Trophoblast cell (in vitro differentiated cells and primary cell): Measurements from ENCODE around the gene APOD.

Source experiments
- DNase-seq, 2 donors: peaks; one replicate each; pipeline ENCODE4 v3.0.0-alpha.2; 2016
- H2AFZ ChIP-seq: 2 replicates; pipeline ENCODE4 v1.6.1; 2013; ENCODE audit warnings: low read length, moderate library complexity, mild to moderate bottlenecking; ENCODE audit not compliant: insufficient read depth, poor library complexity
- H2AK5ac ChIP-seq: 2 replicates; pipeline ENCODE4 v1.6.1; 2013; ENCODE audit warnings: mild to moderate bottlenecking, low read length
- H2BK120ac ChIP-seq: 2 replicates; pipeline ENCODE4 v1.6.1; 2013; ENCODE audit warnings: low read length, mild to moderate bottlenecking, moderate library complexity; ENCODE audit not compliant: insufficient read depth, poor library complexity
- H2BK12ac ChIP-seq: 2 replicates; pipeline ENCODE4 v1.6.1; 2013; ENCODE audit warnings: mild to moderate bottlenecking, low read length, moderate library complexity
- H2BK5ac ChIP-seq: 2 replicates; pipeline ENCODE4 v1.6.1; 2013; ENCODE audit warnings: low read length, low read depth, moderate library complexity, mild to moderate bottlenecking; ENCODE audit not compliant: poor library complexity
- H3K14ac ChIP-seq: 2 replicates; pipeline ENCODE4 v1.6.1; 2013; ENCODE audit warnings: mild to moderate bottlenecking, low read length
- H3K18ac ChIP-seq: 2 replicates; pipeline ENCODE4 v1.6.1; 2013; ENCODE audit warnings: mild to moderate bottlenecking, low read length
- H3K23ac ChIP-seq: 2 replicates; pipeline ENCODE4 v1.6.1; 2013; ENCODE audit warnings: low read length
- H3K27ac ChIP-seq: 2 replicates; pipeline ENCODE4 v1.5.1; 2013; ENCODE audit warnings: low read depth, mild to moderate bottlenecking, inconsistent platforms, low read length, moderate library complexity
- H3K27me3 ChIP-seq: 2 replicates; pipeline ENCODE4 v1.6.1; 2013; ENCODE audit warnings: inconsistent platforms, mild to moderate bottlenecking, low read length, moderate library complexity; ENCODE audit not compliant: insufficient read depth
- H3K36me3 ChIP-seq, 2 experiments: 1 replicate in 1 of 2; 2 replicates in 1 of 2; pipeline ENCODE4 v1.6.1; 2013; ENCODE audit warnings: low read length in 2 of 2, mild to moderate bottlenecking in 2 of 2, moderate library complexity in 1 of 2; ENCODE audit not compliant: insufficient read depth in 2 of 2, control insufficient read depth in 1 of 2
- H3K4ac ChIP-seq: 2 replicates; pipeline ENCODE4 v1.6.1; 2013; ENCODE audit warnings: low read depth, mild to moderate bottlenecking, low read length, moderate library complexity
- H3K4me1 ChIP-seq, 2 experiments: 1 replicate in 1 of 2; 2 replicates in 1 of 2; pipeline ENCODE4 v1.6.1; 2013; ENCODE audit warnings: low read length in 2 of 2, mild to moderate bottlenecking in 2 of 2, moderate library complexity in 1 of 2; ENCODE audit not compliant: insufficient read depth in 2 of 2, control insufficient read depth in 1 of 2
- H3K4me2 ChIP-seq: 2 replicates; pipeline ENCODE4 v1.6.1; 2013; ENCODE audit warnings: inconsistent platforms, mild to moderate bottlenecking, low read length, moderate library complexity
- H3K4me3 ChIP-seq: 2 replicates; pipeline ENCODE4 v1.5.1; 2013; ENCODE audit warnings: mild to moderate bottlenecking, low read depth, low read length, inconsistent platforms
- H3K79me1 ChIP-seq: one replicate; pipeline ENCODE4 v1.6.1; 2013; ENCODE audit warnings: low read length
- H3K79me2 ChIP-seq: 2 replicates; pipeline ENCODE4 v1.6.1; 2013; ENCODE audit warnings: low read length, mild to moderate bottlenecking; ENCODE audit not compliant: control insufficient read depth, insufficient read depth, poor library complexity
- H3K9ac ChIP-seq: 2 replicates; pipeline ENCODE4 v1.6.1; 2013; ENCODE audit warnings: mild to moderate bottlenecking, low read length
- H3K9me3 ChIP-seq: 2 replicates; pipeline ENCODE4 v1.6.1; 2013; ENCODE audit warnings: low read depth, mild to moderate bottlenecking, control low read depth, inconsistent platforms, low read length; ENCODE audit not compliant: insufficient read depth
- H4K12ac ChIP-seq: 2 replicates; pipeline ENCODE4 v1.6.1; 2013; ENCODE audit warnings: low read depth, mild to moderate bottlenecking, low read length, moderate library complexity
- H4K8ac ChIP-seq: 2 replicates; pipeline ENCODE4 v1.6.1; 2013; ENCODE audit warnings: low read depth, mild to moderate bottlenecking, low read length, moderate library complexity
- H4K91ac ChIP-seq: one replicate; pipeline ENCODE4 v1.6.1; 2013; ENCODE audit warnings: low read depth, mild to moderate bottlenecking, low read length, moderate library complexity
- WGBS: extraction: QIAGEN DNeasy Blood & Tissue Kit; methylation state at CpG from one replicate; pipeline ENCODE4 v1.1.7; 2013; ENCODE audit warnings: missing lambda C conversion rate; ENCODE audit not compliant: insufficient read length, insufficient coverage; ENCODE audit errors: extremely low coverage; 5-methylcytosine and 5-hydroxymethylcytosine counted together

Gene APOD

GRCh38 chr3:195582947-195583346 lies 793 bp downstream of the APOD start:
- H3K4me2 ChIP-seq: no peak overlapping the region
- DNase-seq: no peak
- no peak overlapping the region for H3K27ac ChIP-seq
- no peaks in the 10 kb centered on the region for H3K9me3 ChIP-seq
- H2AFZ ChIP-seq: no peak overlapping the region
- no peak overlapping the region for H3K23ac ChIP-seq
- no peaks in the 10 kb centered on the region for H3K79me1 ChIP-seq
- no peaks in the 10 kb centered on the region for H3K36me3 ChIP-seq
- no peak overlapping the region for H2BK12ac ChIP-seq
- no peak overlapping the region for H3K14ac ChIP-seq
- H3K4me3 ChIP-seq: no peak overlapping the region
- no peak overlapping the region for H3K4ac ChIP-seq
- no peak overlapping the region for H4K12ac ChIP-seq
- no peak overlapping the region for H3K9ac ChIP-seq
- WGBS: no CpG with 5 or more reads among the region's 9 CpGs
- H2AK5ac ChIP-seq: no peak overlapping the region
- no peak overlapping the region for H2BK120ac ChIP-seq
- H4K91ac ChIP-seq: no peak overlapping the region
- H2BK5ac ChIP-seq: no peak overlapping the region
- H3K27me3 ChIP-seq: no peaks in the 10 kb centered on the region
- peaks cover 0 to 2% of the 10 kb centered on the region in 2 experiments for H3K4me1 ChIP-seq
- no peak overlapping the region for H4K8ac ChIP-seq
- H3K79me2 ChIP-seq: no peaks in the 10 kb centered on the region
- no peak overlapping the region for H3K18ac ChIP-seq

GRCh38 chr3:195580744-195581443 lies 2.8 kb downstream of the APOD start:
- Histone ChIP-seq H2BK120ac (no peak overlapping the region), H3K23ac (no peak overlapping the region), H3K36me3 (no peaks in the 10 kb centered on the region), H3K9ac (no peak overlapping the region), H2BK5ac (no peak overlapping the region), H3K9me3 (no peaks in the 10 kb centered on the region), H2AFZ (no peak overlapping the region), H3K4me3 (no peak overlapping the region), H3K18ac (no peak overlapping the region), H4K91ac (no peak overlapping the region), H2AK5ac (no peak overlapping the region), H4K12ac (no peak overlapping the region), H3K27ac (no peak overlapping the region), H3K4me1 (peaks cover 0 to 2% of the 10 kb centered on the region in 2 experiments), H3K79me2 (no peaks in the 10 kb centered on the region), H4K8ac (no peak overlapping the region), H3K79me1 (no peaks in the 10 kb centered on the region), H3K14ac (no peak overlapping the region), H3K4me2 (no peak overlapping the region), H3K27me3 (no peaks in the 10 kb centered on the region), H2BK12ac (no peak overlapping the region), H3K4ac (no peak overlapping the region)
- no peak for DNase-seq
- no CpG with 5 or more reads among the region's 6 CpGs for WGBS

- Histone ChIP-seq H2AK5ac (no peak overlapping the region), H2BK12ac (no peak overlapping the region), H3K36me3 (no peaks in the 10 kb centered on the region), H3K79me1 (no peaks in the 10 kb centered on the region), H3K27ac (no peak overlapping the region), H4K12ac (no peak overlapping the region), H3K4me1 (peaks cover 0 to under 1% of the 10 kb centered on the region in 2 experiments), H4K91ac (no peak overlapping the region), H3K27me3 (no peaks in the 10 kb centered on the region), H3K23ac (no peak overlapping the region), H2BK5ac (no peak overlapping the region), H4K8ac (no peak overlapping the region), H3K9ac (no peak overlapping the region), H3K79me2 (no peaks in the 10 kb centered on the region), H3K4ac (no peak overlapping the region), H2BK120ac (no peak overlapping the region), H3K4me2 (no peak overlapping the region), H3K14ac (no peak overlapping the region), H3K4me3 (no peak overlapping the region), H3K9me3 (no peaks in the 10 kb centered on the region), H3K18ac (no peak overlapping the region), H2AFZ (no peak overlapping the region)
- DNase-seq: no peak
- no CpG with 5 or more reads among the region's 12 CpGs for WGBS
These were observed 4.5 kb downstream of the APOD start for GRCh38 chr3:195579281-195579680.

GRCh38 chr3:195578565-195578964 lies 5.2 kb downstream of the APOD start:
- no peak overlapping the region for H3K23ac ChIP-seq
- no peaks in the 10 kb centered on the region for H3K36me3 ChIP-seq
- no peak overlapping the region for H2BK120ac ChIP-seq
- DNase-seq: no peak
- no peak overlapping the region for H2AFZ ChIP-seq
- H3K4me3 ChIP-seq: peak overlapping the region; percentile 9
- no peak overlapping the region for H2BK5ac ChIP-seq
- no peak overlapping the region for H3K18ac ChIP-seq
- H3K79me1 ChIP-seq: no peaks in the 10 kb centered on the region
- H3K27me3 ChIP-seq: no peaks in the 10 kb centered on the region
- no peak overlapping the region for H3K14ac ChIP-seq
- no peak overlapping the region for H4K91ac ChIP-seq
- H3K9me3 ChIP-seq: no peaks in the 10 kb centered on the region
- no peak overlapping the region for H3K4ac ChIP-seq
- WGBS: no CpG with 5 or more reads among the region's 6 CpGs
- no peaks in the 10 kb centered on the region for H3K79me2 ChIP-seq
- H3K9ac ChIP-seq: no peak overlapping the region
- no peak overlapping the region for H2BK12ac ChIP-seq
- H4K8ac ChIP-seq: no peak overlapping the region
- H4K12ac ChIP-seq: no peak overlapping the region
- H3K27ac ChIP-seq: no peak overlapping the region
- no peak overlapping the region for H2AK5ac ChIP-seq
- no peak overlapping the region for H3K4me2 ChIP-seq
- no peaks in the 10 kb centered on the region for H3K4me1 ChIP-seq
